Measurements from ENCODE around the gene CGRRF1.

Gene CGRRF1

GRCh38 chr14:54489731-54490444 is 19.8 kb upstream of the CGRRF1 start:
- DNase-seq: no peak

- no peak for DNase-seq
Observed at GRCh38 chr14:54490445-54491175, 19.1 kb upstream of the CGRRF1 start.

- no peak for DNase-seq
Observed at GRCh38 chr14:54493293-54493692, 16.4 kb upstream of the CGRRF1 start.

GRCh38 chr14:54497224-54497623 is 12.5 kb upstream of the CGRRF1 start:
- no peak for DNase-seq

GRCh38 chr14:54498095-54498531 is 11.6 kb upstream of the CGRRF1 start:
- no peak for DNase-seq

GRCh38 chr14:54498579-54498978 is 11.1 kb upstream of the CGRRF1 start:
- DNase-seq: no peak

- no peak for DNase-seq
Observed at GRCh38 chr14:54500744-54501143, 9.0 kb upstream of the CGRRF1 start.

GRCh38 chr14:54501480-54501879 is 8.2 kb upstream of the CGRRF1 start:
- DNase-seq: no peak

- no peak for DNase-seq
Observed at GRCh38 chr14:54502602-54503001, 7.1 kb upstream of the CGRRF1 start.

- no peak for DNase-seq
Observed at GRCh38 chr14:54503486-54503885, 6.2 kb upstream of the CGRRF1 start.

- DNase-seq: no peak
Observed at GRCh38 chr14:54512393-54512792, 2.7 kb downstream of the CGRRF1 start.

- DNase-seq: no peak
Observed at GRCh38 chr14:54515670-54516069, 6.0 kb downstream of the CGRRF1 start.

GRCh38 chr14:54516709-54517108 is 7.0 kb downstream of the CGRRF1 start:
- no peak for DNase-seq

- DNase-seq: no peak
Observed at GRCh38 chr14:54524410-54524809, 14.7 kb downstream of the CGRRF1 start.

- DNase-seq: no peak
Observed at GRCh38 chr14:54528973-54529372, 19.3 kb downstream of the CGRRF1 start.

- DNase-seq: no peak
Observed at GRCh38 chr14:54529811-54530210, 20.1 kb downstream of the CGRRF1 start.

- no peak for DNase-seq
Observed at GRCh38 chr14:54532111-54533012, 22.7 kb downstream of the CGRRF1 start.

GRCh38 chr14:54533100-54533499 is 23.4 kb downstream of the CGRRF1 start:
- no peak for DNase-seq

GRCh38 chr14:54535126-54535525 is 25.4 kb downstream of the CGRRF1 start:
- no peak for DNase-seq

- DNase-seq: no peak
Observed at GRCh38 chr14:54535646-54536045, 25.9 kb downstream of the CGRRF1 start.

GRCh38 chr14:54537651-54538050 is 27.9 kb downstream of the CGRRF1 start:
- no peak for DNase-seq

- DNase-seq: no peak
Observed at GRCh38 chr14:54538055-54538454, 28.3 kb downstream of the CGRRF1 start.

GRCh38 chr14:54547583-54547982 is 37.9 kb downstream of the CGRRF1 start:
- no peak for DNase-seq
